Endometrial microvascular endothelial cells (primary cell): Measurements from ENCODE around the gene HAND2. TPM values are rescaled to one million over a fixed set of nuclear protein-coding genes. Genes with fewer than 3 reads are reported as not detected.

Experiments
- in situ Hi-C: cut with HindIII; loops from 2 replicates; pipeline ENCODE4 v1.10.0; 2017; ENCODE audit warnings: low sequenced_read_pairs, low pct_unique_long_range_greater_than_20kb; ENCODE audit errors: inconsistent ontology term
- total RNA-seq: library from RNA; depleted of rRNA; stranded (reverse); fragments of >200 nt; gene quantifications from one replicate; pipeline ENCODE4 v1.2.3, GENCODE V29; 2015; ENCODE audit errors: inconsistent ontology term

HAND2 gene
- total RNA-seq, 1 donor from 2014 or later = not detected

- in situ Hi-C loops = loop anchor here (25.0 kb wide), 1 partner anchor 172 kb away; the partner anchor contains the start of gene HMGB2
These were observed 20.7 kb downstream of the HAND2 start for GRCh38 chr4:173509036-173510001.

GRCh38 chr4:173508386-173509035 lies 21.5 kb downstream of the HAND2 start:
- in situ Hi-C loops = loop anchor here (25.0 kb wide), 1 partner anchor 171 kb away; the partner anchor contains the start of gene HMGB2

GRCh38 chr4:173507471-173508385 lies 22.3 kb downstream of the HAND2 start:
- in situ Hi-C loops = loop anchor here (25.0 kb wide), 1 partner anchor 170 kb away; the partner anchor contains the start of gene HMGB2

DNA sequence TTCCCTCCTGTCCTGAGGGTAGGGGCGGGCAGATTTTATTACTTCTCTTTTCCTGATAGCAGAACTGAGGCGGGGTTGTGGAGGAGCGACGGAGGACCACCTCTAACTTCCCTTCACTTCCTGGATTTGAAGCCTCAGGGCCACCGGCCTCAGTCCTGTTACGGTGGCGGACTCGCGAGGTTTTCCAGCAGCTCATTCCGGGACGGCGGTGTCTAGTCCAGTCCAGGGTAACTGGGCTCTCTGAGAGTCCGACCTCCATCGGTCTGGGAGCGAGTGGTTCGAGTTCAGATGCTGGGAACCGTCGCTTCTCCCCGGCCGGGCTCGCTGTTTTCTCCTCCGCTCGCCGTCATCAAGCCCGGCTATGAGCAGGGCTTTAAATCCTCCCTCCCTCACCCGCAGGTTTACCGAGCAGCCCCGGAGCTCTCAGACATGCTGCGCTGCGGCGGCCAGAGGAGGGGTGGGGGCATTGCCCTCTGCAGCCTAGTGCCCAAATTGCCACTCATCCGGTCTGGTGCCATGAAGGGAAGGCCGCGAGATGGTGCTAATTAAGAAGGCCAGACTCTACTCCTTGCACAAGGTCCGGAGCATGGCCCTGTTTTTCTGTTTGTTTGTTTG lies 23.3 kb downstream of the HAND2 start:
- in situ Hi-C loops = loop anchor here (25.0 kb wide), 1 partner anchor 169 kb away; the partner anchor contains the start of gene HMGB2

GRCh38 chr4:173505924-173506518 lies 24.0 kb downstream of the HAND2 start:
- in situ Hi-C loops = loop anchor here (25.0 kb wide), 1 partner anchor 169 kb away; the partner anchor contains the start of gene HMGB2

- in situ Hi-C loops = loop anchor here (25.0 kb wide), 1 partner anchor 167 kb away; the partner anchor contains the start of gene HMGB2
These were observed 25.9 kb downstream of the HAND2 start for GRCh38 chr4:173504181-173504503.

DNA sequence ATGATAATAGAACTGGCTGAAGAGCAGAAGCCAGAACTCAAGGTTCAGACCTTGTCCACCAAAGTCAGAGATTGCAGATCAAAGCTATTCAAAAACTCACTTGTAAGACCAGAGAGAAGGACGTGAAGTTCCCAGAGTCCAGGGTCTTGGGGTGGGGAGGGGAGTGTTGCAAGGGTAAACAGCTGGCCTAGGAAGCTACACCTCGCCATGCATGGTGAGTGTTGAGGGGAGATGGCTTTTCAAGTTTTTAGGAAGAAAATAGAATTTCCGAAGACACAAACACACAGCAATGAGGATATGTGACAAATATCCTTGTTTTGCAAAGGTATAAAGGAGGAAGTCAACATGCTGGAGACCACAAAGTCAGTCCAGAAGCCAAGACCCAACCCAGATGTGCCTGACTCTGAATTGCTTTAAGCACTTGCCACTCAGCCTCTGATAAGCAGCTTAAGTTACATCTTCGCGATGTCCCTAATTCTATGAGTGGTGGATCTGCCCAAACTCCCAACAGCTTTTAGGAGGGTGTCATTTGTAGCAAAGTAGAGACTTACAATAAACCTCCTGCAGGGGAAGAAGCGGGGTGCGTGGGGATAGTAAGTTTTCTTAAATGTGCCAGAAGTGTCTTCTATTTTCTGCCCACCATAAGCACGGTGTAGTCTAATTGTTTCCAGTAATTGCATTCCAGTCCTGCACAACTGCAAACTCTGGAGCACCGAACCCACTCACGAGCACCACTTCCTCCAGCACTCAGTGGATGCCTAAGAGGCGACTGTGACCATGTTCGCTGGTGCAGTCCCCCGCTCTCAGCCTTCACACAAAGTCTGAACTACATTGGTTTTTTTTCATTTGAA lies 26.5 kb downstream of the HAND2 start:
- in situ Hi-C loops = loop anchor here (25.0 kb wide), 1 partner anchor 166 kb away; the partner anchor contains the start of gene HMGB2

DNA sequence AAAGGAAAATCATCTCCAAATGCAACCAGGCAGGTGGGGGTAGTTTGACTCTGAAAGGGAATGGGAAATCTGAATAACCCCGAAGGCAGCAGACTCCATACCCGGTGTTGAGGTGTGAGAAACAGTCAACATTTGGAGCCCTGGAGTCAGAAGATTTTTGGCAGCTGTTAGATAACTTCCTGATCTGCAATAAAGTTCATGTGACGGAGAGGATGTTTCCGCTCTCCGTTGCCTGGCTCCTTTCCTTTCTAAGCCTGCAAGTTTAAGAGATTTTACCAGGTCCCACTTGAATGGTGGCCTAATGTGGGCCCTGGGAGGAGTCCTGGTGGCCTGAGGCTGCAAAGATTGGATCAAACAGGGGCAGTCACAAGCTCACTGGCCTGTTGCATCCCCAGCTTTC lies 27.7 kb downstream of the HAND2 start:
- in situ Hi-C loops = loop anchor here (25.0 kb wide), 1 partner anchor 165 kb away; the partner anchor contains the start of gene HMGB2

GRCh38 chr4:173501592-173502150 lies 28.4 kb downstream of the HAND2 start:
- in situ Hi-C loops = loop anchor here (25.0 kb wide), 1 partner anchor 164 kb away; the partner anchor contains the start of gene HMGB2

DNA sequence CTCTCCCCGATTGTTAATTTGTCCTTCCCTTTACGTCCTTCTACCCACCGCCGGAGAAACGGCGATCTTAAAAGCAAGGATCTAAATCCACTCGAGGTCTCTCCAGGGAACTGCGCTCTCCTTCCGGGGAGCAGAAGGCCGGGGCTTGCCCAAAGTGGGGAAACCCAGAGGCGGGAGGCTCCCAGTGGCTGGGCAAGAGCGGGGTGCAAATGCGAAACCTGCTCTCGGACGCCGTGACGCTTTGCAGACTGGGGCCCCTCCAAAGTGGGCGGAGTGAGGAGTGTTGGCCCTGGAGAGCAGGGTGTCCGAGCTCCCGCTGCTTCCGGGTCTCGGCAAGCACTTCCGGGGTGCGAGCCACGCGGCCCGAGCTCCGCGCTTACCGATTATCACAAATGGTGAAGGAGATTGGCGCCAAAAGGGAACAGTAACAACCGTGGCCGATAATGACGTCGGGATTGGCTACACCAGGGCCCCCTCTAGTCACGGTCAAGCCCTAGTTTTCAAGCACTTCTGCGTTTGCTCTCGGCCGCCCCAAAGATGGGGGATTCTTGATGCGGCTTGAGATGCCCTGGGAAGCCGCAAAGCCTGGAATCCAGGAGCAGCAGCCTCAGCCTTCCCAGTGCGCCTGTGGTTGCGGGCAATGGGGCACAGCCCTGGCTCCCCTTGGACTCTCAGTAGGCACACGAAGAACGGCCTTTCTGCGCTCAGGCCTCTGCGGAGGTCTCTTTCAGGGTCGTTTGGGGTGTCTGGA lies 29.0 kb downstream of the HAND2 start:
- in situ Hi-C loops = loop anchor here (25.0 kb wide), 1 partner anchor 164 kb away; the partner anchor contains the start of gene HMGB2

GRCh38 chr4:173499658-173500535 lies 30.1 kb downstream of the HAND2 start:
- in situ Hi-C loops = loop anchor here (25.0 kb wide), 1 partner anchor 163 kb away; the partner anchor contains the start of gene HMGB2

GRCh38 chr4:173498771-173499170 lies 31.3 kb downstream of the HAND2 start:
- in situ Hi-C loops = no loop called here

DNA sequence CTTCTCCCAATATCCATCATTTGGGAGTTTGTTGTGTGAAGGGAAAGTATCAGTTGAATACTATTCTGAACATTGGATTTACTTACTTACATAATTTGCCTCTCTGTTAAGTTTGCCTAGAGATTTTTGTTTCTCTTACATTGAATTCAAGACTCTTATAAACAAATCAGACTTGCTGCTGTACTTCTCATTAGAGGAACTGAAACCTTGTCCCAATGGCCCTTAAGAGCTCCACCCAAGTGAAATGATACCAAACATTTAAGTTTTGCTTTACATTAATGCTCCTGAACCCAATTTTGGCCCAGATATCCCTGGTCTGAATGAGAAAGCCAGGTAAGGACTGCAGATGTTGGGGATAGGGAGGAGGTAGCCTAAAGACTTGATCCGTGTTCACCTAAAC lies 32.0 kb downstream of the HAND2 start:
- in situ Hi-C loops = no loop called here

DNA sequence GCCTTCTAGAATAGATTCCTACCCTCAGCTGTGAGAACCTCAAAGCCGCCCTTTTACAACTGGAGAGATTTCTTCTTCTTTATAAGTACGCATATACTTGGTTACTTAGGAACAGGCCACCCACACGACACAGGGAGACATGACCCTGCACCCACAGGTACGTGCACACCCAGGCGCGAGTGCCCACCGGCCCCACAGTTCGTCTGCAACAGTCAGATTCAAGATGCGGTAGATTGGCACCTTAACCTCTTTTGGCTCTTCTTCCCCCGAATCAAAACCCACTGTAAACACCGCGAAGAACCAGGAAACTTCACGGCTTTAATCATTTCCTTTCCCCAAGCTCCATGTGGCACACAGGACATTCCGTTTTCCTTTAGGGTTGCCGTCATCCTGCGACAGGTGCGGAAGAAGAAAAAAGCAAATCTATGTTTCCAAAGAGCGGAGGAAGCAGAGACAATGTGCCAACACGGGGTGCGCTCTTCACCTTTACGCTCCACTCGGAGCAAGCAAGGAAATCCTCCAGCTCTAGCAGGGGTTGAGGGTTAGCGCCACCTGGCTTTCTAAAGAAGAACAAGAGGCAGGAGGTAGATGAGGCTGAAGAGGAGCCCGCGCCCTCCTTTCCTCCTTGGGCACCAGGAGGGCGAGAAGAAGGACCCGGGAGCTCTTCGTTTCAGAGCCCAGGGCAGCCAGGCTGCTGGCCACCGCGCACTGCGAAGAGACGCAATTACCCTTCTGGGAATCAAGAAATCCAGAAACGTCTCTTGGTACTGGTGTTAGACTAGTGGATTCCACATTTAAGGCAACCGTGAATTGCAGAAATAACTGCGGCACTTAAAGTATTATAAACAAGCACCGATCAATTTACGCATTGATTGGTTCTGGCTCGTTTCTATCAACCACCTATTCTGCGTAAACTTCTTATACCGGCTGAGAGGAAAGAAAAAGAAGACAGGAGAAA lies 35.7 kb downstream of the HAND2 start:
- in situ Hi-C loops = no loop called here
